GM12878 (cell line): Measurements from ENCODE around the gene HNRNPLL. TPM values are rescaled to one million over a fixed set of nuclear protein-coding genes. Genes with fewer than 3 reads are reported as not detected.
A peak's percentile ranks its signal among the peaks of the same experiment; 100 is the strongest.

Experiments
- ATAC-seq: fragments of 200-7000 bp; cut with Tn5 transposase; 3 replicates; pipeline ENCODE4 v1.9.1; 2020; ENCODE audit warnings: mild to moderate bottlenecking, moderate library complexity
- BruUV-seq: library from RNA; stranded (reverse); fragments of 400-500 nt; replicated peaks from 2 replicates; lab custom pipeline; 2021; lab: Mats Ljungman, UMichigan
- CTCF ChIA-PET: fragments of 300-600 bp; sonication (Branson Sonifier 250); formaldehyde crosslinking; extraction: SDS; loops from one replicate; lab custom pipeline; 2021; ENCODE audit warnings: inconsistent platforms; lab: Yijun Ruan, JAX
- POLR2A ChIA-PET: fragments of 350-600 bp; formaldehyde crosslinking; extraction: SDS; loops from one replicate; lab custom pipeline; 2021; ENCODE audit warnings: inconsistent platforms; lab: Charles Lee
- RAD21 ChIA-PET: fragments of 300-600 bp; sonication (Branson Sonifier 250); formaldehyde crosslinking; loops from one replicate; lab custom pipeline; 2023; ENCODE audit warnings: antibody characterized with exemption; ENCODE audit not compliant: unreplicated experiment; lab: Charles Lee
- SMC1A ChIA-PET: fragments of 300-600 bp; sonication (Branson Sonifier 250); formaldehyde crosslinking; loops from one replicate; lab custom pipeline; 2023; ENCODE audit not compliant: unreplicated experiment, uncharacterized antibody; lab: Charles Lee
- DNase-seq: peaks from one replicate; pipeline ENCODE4 v3.0.0-alpha.2; 2011; ENCODE audit warnings: low read depth, low spot score
- FAIRE-seq: peaks from 3 replicates; lab custom pipeline; 2011; peaks lifted over from hg19 to GRCh38; lab: Jason Lieb, UNC
- H2AFZ ChIP-seq: 2 replicates; pipeline ENCODE4 v1.6.0; 2011; ENCODE audit warnings: low read depth, low read length, control low read depth; ENCODE audit not compliant: control insufficient read depth
- H3K27ac ChIP-seq: 2 replicates; pipeline ENCODE4 v1.5.1; 2011; ENCODE audit warnings: control low read depth; ENCODE audit not compliant: control insufficient read depth, insufficient read depth
- H3K27me3 ChIP-seq, 2 experiments: replicated peaks in 1 of 2; 2 replicates each; pipeline versions ENCODE4 v1.6.0 to v1.6.1; 2011; ENCODE audit warnings: low read length in 1 of 2; ENCODE audit not compliant: control insufficient read depth in 2 of 2, insufficient read depth in 2 of 2
- H3K36me3 ChIP-seq, 2 experiments: 2 replicates each; pipeline ENCODE4 v1.5.1; 2011; ENCODE audit warnings: low read length in 1 of 2; ENCODE audit not compliant: control insufficient read depth in 2 of 2, insufficient read depth in 2 of 2
- H3K4me1 ChIP-seq: 2 replicates; pipeline ENCODE4 v1.6.1; 2011; ENCODE audit warnings: mild to moderate bottlenecking, low read length, moderate library complexity, mixed read lengths; ENCODE audit not compliant: control insufficient read depth, insufficient read depth
- H3K4me2 ChIP-seq: 2 replicates; pipeline ENCODE4 v1.6.0; 2011; ENCODE audit warnings: control low read depth; ENCODE audit not compliant: control insufficient read depth, insufficient read depth
- H3K4me3 ChIP-seq: fragments of 200-600 bp; sonication (generic); 2 replicates; pipeline ENCODE4 v1.5.1; 2016
- H3K79me2 ChIP-seq: 2 replicates; pipeline ENCODE4 v1.6.0; 2011; ENCODE audit warnings: low read length; ENCODE audit not compliant: control insufficient read depth, insufficient read depth
- H3K9ac ChIP-seq: 2 replicates; pipeline ENCODE4 v1.8.0; 2011; ENCODE audit warnings: low read length, control low read depth, mixed read lengths; ENCODE audit not compliant: control insufficient read depth, insufficient read depth
- H3K9me3 ChIP-seq: replicated peaks from 3 replicates; pipeline ENCODE4 v1.5.1; 2011; ENCODE audit warnings: mild to moderate bottlenecking, low read length; ENCODE audit not compliant: control insufficient read depth, insufficient read depth
- H4K20me1 ChIP-seq: 2 replicates; pipeline ENCODE4 v1.6.0; 2011; ENCODE audit not compliant: control insufficient read depth, insufficient read depth
- CHD1 ChIP-seq: IDR thresholded peaks from 2 replicates; pipeline ENCODE4 v1.6.1; 2012; ENCODE audit warnings: low read depth, low read length, improper control_type of control experiment
- CHD2 ChIP-seq: IDR thresholded peaks from 2 replicates; pipeline ENCODE4 v1.6.1; 2011; ENCODE audit warnings: low read depth, low read length, improper control_type of control experiment, borderline replicate concordance
- KAT2A ChIP-seq: conservative IDR thresholded peaks from 2 replicates; pipeline ENCODE4 v1.6.1; 2011; ENCODE audit warnings: low read depth, low read length; ENCODE audit not compliant: control insufficient read depth
- NBN ChIP-seq: fragments of 450-650 bp; IDR thresholded peaks from 2 replicates; pipeline ENCODE4 v1.6.1; 2016
- RB1 ChIP-seq: fragments of 450-650 bp; formaldehyde crosslinking; IDR thresholded peaks from 2 replicates; pipeline ENCODE4 v1.6.1; 2017; ENCODE audit warnings: mild to moderate bottlenecking, borderline replicate concordance
- WRNIP1 ChIP-seq: IDR thresholded peaks from 2 replicates; pipeline ENCODE4 v1.6.1; 2011; ENCODE audit warnings: low read depth, low read length, improper control_type of control experiment, borderline replicate concordance
- WGBS: methylation state at CpG from one replicate; pipeline ENCODE4 v1.1.6; 2016; ENCODE audit warnings: low lambda C conversion rate; ENCODE audit not compliant: insufficient replicate concordance, insufficient coverage; ENCODE audit errors: missing lambda C conversion rate; 5-methylcytosine and 5-hydroxymethylcytosine counted together
- in situ Hi-C: fragments of 300-500 bp; cut with MboI; formaldehyde crosslinking; loops from 9 replicates; pipeline ENCODE4 v1.14.3; 2018; ENCODE audit warnings: mixed read lengths
- intact Hi-C: fragments of 100-400 bp; cut with micrococcal nuclease; formaldehyde crosslinking; loops from one replicate; pipeline ENCODE4 v1.14.2; 2022; ENCODE audit not compliant: unreplicated experiment
- polyA plus RNA-seq, 11 experiments: library from polyadenylated mRNA; depleted of rRNA in 4 of 11; unstranded in 6 of 11; stranded (reverse) in 5 of 11; fragments of >200 nt; fragmentation: Nextera tagmentation in 4 of 11; fragmentation: Illumina TruSeq in 1 of 11; extraction: Ambion mirVana in 4 of 11; extraction: Trizol in 1 of 11; gene quantifications; 1 replicate in 1 of 11; 2 replicates in 10 of 11; pipeline versions ENCODE4 v1.2.1 to v1.2.3, GENCODE V29; 2011 to 2016; ENCODE audit warnings: inconsistent platforms in 2 of 11, missing spikeins in 2 of 11, low read depth in 1 of 11
- total RNA-seq, 4 experiments: library from RNA; depleted of rRNA in 3 of 4; stranded (reverse); fragments of >200 nt in 3 of 4; fragmentation: Illumina TruSeq in 1 of 4; extraction: Trizol in 1 of 4; gene quantifications; 2 replicates each; pipeline versions ENCODE4 v1.2.1 to v1.2.3, GENCODE V29; 2013 to 2021
- TF ChIP-seq, protein P1 (sequence below): fragments of 450-650 bp; IDR thresholded peaks from 2 replicates; pipeline ENCODE4 v1.6.1; 2017; ENCODE audit warnings: antibody characterized with exemption, mild to moderate bottlenecking, moderate library complexity
- TF ChIP-seq, protein P2 (sequence below): IDR thresholded peaks from 2 replicates; pipeline ENCODE4 v1.6.1; 2011; ENCODE audit warnings: borderline replicate concordance, low read depth, mild to moderate bottlenecking, moderate library complexity, low read length; ENCODE audit not compliant: insufficient read depth, poor library complexity, severe bottlenecking
- TF ChIP-seq, protein P3 (sequence below): fragments of 450-650 bp; IDR thresholded peaks from 2 replicates; pipeline ENCODE4 v1.6.1; 2016; ENCODE audit warnings: mild to moderate bottlenecking

HNRNPLL gene
- total and polyA plus RNA-seq, 10 of the 15 experiments (the other 5 are each of a cell fraction or from before 2014, with no cell fraction given): 0.98 to 27.1 (median 2.9) TPM

DNA sequence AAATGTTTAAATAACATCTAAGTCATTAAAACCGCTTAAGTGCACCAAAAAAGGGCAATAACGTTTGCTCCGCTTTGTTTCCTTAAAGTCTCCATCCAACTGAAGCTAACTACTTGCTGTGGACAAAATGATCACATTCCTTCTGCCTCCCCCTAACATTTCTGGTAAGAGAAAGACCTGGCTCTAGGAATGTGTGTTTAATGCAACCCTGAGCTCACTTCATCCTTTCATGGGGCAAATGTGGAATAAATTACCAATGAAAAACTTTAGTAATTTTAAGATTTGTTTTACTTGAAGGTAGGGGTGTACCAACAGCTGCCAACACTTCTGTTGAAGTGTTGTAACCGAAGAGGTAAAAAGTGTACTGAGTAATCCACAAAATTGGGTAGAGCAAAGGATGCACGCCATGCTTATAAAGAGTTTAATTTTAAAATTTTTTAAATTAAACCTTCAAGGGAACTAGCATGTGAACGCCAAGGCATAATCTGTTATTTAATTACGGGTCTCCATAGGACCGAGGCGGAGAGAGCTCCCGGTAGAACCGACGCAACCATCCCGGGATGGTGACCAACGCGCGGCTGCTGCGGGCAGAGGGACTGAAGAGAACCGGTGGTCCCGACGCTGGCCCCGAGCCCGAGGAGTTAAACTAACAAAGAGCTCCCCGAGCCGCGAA lies 1.1 kb downstream of the HNRNPLL start (continued):
- TF ChIP-seq CHD1 (no peak), CHD2 (no peak), NBN (no peak), KAT2A (no peak), RB1 (no peak)
- TF ChIP-seq, protein P1, sequence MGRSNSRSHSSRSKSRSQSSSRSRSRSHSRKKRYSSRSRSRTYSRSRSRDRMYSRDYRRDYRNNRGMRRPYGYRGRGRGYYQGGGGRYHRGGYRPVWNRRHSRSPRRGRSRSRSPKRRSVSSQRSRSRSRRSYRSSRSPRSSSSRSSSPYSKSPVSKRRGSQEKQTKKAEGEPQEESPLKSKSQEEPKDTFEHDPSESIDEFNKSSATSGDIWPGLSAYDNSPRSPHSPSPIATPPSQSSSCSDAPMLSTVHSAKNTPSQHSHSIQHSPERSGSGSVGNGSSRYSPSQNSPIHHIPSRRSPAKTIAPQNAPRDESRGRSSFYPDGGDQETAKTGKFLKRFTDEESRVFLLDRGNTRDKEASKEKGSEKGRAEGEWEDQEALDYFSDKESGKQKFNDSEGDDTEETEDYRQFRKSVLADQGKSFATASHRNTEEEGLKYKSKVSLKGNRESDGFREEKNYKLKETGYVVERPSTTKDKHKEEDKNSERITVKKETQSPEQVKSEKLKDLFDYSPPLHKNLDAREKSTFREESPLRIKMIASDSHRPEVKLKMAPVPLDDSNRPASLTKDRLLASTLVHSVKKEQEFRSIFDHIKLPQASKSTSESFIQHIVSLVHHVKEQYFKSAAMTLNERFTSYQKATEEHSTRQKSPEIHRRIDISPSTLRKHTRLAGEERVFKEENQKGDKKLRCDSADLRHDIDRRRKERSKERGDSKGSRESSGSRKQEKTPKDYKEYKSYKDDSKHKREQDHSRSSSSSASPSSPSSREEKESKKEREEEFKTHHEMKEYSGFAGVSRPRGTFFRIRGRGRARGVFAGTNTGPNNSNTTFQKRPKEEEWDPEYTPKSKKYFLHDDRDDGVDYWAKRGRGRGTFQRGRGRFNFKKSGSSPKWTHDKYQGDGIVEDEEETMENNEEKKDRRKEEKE: no peak

DNA sequence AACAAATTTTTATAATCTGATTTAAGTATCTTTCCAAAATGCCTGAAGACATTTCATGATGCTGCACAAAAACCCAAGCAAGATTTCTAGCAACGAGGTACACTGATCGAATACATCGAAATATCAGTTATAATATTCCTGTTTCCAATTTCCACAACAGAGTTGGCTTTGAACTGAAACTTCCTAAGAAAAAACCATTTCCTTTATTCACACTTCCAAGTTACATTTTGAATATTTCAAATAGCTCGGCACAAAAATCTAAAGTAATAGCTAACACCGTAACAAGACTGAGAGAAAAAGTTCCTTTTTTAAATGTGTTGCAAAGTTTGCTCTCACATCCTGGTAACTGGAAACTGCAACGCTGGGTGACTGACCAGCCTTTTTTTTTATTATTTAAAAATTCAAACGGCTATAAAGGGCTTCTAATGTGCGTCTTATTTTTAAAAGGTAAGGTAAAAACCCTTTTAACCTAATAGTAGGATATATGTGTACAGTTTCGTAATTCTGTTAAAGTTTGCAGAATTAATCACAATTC lies 1.7 kb downstream of the HNRNPLL start:
- no peak overlapping the region for H2AFZ ChIP-seq
- ChIA-PET RAD21 (interaction anchor here (0.7 to 12.9 kb wide), 8 partner anchors 19 to 609 kb away, joined by 3 to 140 read pairs (median 4); partner anchors contain the start of gene SRSF7), POLR2A (interaction anchor here (1.0 to 2.7 kb wide), 5 partner anchors 10 to 150 kb away, joined by 3 to 18 read pairs (median 4); partner anchors contain the start of gene SRSF7), SMC1A (interaction anchor here (1.0 to 3.5 kb wide), 16 partner anchors 10 to 150 kb away, joined by 3 to 22 read pairs (median 6); partner anchors contain the start of gene SRSF7), CTCF (interaction anchor here (0.9 to 12.8 kb wide), 10 partner anchors 13 to 143 kb away, joined by 3 to 177 read pairs (median 4); partner anchors contain the start of gene GALM)
- H3K27ac ChIP-seq: no peak overlapping the region
- no peaks in the 10 kb centered on the region for H3K36me3 ChIP-seq
- H3K4me2 ChIP-seq: peak overlapping the region; percentile 36
- FAIRE-seq (no peak), ATAC-seq (no peak), DNase-seq (no peak)
- H3K79me2 ChIP-seq: no peaks in the 10 kb centered on the region
- H3K9me3 ChIP-seq: no peaks in the 10 kb centered on the region
- TF ChIP-seq, protein P2, sequence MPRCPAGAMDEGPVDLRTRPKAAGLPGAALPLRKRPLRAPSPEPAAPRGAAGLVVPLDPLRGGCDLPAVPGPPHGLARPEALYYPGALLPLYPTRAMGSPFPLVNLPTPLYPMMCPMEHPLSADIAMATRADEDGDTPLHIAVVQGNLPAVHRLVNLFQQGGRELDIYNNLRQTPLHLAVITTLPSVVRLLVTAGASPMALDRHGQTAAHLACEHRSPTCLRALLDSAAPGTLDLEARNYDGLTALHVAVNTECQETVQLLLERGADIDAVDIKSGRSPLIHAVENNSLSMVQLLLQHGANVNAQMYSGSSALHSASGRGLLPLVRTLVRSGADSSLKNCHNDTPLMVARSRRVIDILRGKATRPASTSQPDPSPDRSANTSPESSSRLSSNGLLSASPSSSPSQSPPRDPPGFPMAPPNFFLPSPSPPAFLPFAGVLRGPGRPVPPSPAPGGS: no peak
- TF ChIP-seq CHD2 (no peak), WRNIP1 (no peak)
- TF ChIP-seq, protein P3, sequence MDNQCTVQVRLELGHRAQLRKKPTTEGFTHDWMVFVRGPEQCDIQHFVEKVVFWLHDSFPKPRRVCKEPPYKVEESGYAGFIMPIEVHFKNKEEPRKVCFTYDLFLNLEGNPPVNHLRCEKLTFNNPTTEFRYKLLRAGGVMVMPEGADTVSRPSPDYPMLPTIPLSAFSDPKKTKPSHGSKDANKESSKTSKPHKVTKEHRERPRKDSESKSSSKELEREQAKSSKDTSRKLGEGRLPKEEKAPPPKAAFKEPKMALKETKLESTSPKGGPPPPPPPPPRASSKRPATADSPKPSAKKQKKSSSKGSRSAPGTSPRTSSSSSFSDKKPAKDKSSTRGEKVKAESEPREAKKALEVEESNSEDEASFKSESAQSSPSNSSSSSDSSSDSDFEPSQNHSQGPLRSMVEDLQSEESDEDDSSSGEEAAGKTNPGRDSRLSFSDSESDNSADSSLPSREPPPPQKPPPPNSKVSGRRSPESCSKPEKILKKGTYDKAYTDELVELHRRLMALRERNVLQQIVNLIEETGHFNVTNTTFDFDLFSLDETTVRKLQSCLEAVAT: peak; percentile 79; the same call in 1 of the 2 replicates
- H3K9ac ChIP-seq: no peak overlapping the region
- peaks cover 5% of the 10 kb centered on the region; the same call in 1 of the 2 replicates for H3K4me1 ChIP-seq
- no peaks in the 10 kb centered on the region; a peak in 2 of 4 replicates for H3K27me3 ChIP-seq
- H3K4me3 ChIP-seq: peak overlapping the region; percentile 74; the same call in 1 of the 2 replicates
- in situ Hi-C loops (no loop called here), intact Hi-C loops (no loop called here)
- H4K20me1 ChIP-seq: no peaks in the 10 kb centered on the region
- WGBS: 66% methylated on average over 9 of the region's 9 CpGs
- BruUV-seq: no TSS peak
